Activated T-helper 9 cell treated with anti-CD3 and anti-CD28 coated beads, Interleukin-2, amount 50 U/mL, for 16 hours (primary cell): ENCODE measurements around the gene SCRN2.

Experiments used
- DNase-seq: peaks from one replicate; pipeline ENCODE4 v3.0.0-alpha.2; 2020; ENCODE audit warnings: low read depth

SCRN2 gene

GRCh38 chr17:47821031-47821423 is 20.0 kb downstream of the SCRN2 start:
- DNase-seq, result no peak

- DNase-seq, result no peak
Observed at GRCh38 chr17:47820033-47820789, 20.9 kb downstream of the SCRN2 start.

- DNase-seq, result no peak
Observed at GRCh38 chr17:47819475-47819874, 21.6 kb downstream of the SCRN2 start.

DNA sequence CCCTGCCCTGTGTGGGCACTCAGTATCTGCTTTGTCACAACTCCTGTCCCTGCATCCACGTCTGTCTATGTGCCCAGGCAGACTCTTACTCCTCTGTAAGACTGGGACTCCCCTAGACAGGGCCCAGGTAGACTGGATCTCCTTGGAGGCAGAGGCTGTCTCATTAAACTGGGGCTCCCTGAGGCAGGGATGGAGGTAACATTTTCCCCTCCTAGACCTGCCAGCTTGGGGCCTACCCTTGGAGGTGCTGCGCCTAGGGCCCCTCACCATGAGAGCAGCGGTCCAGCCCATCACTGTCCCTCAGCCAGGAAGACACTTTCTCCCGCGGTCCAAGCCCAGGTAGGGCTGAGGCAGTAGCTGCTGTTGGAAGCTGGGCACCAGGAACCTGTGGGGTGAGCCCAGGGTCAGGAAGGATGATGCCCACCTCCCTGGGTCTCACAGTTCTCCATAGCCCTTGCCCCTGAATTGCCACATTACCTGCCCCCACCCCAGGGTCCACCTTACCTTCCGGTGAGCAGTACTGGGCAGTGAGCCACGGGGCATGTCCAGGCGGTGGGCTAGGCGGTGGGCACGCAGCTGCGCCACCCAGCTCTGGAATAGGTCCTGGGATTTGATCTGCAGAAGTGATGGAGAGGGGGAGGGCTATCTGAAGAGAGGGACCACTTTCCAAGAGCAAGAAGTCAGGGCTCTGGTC is 22.9 kb downstream of the SCRN2 start:
- no peak for DNase-seq

DNA sequence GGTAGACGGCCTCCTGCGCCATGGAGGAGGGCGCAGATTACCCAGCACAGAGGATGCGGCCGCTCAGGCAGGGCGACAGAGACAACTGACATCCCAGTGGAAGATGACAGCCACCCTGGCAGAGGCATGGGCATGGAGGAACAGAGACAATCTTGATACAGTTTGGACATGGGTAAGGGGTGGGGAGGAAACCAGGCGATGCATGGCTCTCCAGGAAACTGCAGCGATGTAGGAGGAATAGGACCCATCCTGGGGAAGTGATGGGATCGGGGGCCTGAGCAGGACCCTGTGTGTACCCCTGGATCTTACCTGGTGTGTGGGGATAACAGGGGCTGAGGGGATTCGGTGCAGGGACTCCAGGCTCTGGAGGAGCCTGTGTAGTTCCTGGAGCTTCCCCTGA is 24.1 kb downstream of the SCRN2 start:
- DNase-seq, result no peak

GRCh38 chr17:47816111-47816735 is 24.9 kb downstream of the SCRN2 start:
- DNase-seq, result no peak

DNA sequence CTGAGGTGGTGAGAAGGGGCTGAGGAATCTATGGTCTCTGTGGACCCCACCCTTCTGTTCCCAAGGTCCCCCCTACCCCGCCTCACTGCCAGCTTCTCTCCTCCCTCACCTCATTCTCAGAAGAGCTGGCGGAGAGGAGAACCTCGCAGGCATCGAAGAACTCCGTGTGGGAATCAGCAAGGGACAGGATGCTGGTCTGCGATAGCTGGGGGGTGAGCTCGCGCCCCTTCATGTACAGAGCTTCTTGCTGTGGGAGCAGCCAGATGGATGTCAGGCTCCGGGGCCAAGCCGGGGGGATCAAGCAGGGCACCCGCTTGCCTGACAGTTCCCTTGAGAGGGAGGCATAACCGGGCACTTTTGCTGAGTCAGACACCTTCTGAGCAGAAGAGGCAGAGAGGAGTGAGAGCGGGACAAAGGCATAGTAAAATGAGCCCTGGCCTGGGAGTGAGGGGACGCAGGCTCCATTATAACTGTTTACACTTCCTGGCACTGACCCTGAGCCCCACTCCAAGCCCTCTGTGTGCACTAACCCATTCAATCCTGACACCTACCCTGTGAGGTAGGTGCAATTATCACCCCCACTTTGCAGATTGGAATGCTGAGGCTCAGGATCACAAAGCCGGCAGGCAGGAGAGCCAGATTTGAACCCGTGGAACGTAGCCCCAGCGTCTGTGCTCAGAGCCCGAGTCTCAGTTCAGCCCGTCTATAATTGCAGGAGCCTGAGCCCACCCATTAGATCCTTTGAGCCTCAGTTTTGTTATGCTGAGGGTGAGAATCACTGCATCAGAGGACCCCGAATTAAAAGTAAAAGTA is 25.8 kb downstream of the SCRN2 start:
- no peak for DNase-seq

DNA sequence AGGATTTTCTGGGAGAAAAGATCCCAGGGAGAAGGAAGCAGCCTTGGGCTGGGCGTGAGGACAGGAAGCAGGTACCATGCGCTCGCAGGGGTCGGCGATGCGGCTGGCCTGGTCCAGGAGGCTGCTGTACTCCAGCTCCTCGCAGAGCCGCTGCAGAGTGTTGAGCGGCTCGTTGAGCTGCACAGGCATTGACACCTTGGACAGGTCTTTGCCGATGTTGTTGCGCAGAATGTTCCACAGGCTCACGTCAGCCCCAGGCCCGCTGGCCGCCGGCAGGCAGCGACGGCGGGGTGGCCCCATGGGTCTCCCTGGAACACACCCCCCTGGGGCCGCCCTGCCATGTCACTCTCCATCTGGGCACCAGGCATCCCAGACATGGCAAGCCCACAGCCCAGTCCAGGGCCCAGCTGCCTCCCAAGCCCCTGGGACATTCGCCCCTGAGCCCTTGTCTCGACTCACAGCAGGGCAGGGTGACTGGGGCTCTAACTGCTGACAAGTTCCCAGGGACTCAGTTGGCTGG is 27.5 kb downstream of the SCRN2 start:
- no peak for DNase-seq

- DNase-seq, result no peak
Observed at GRCh38 chr17:47813077-47813476, 28.0 kb downstream of the SCRN2 start.

DNA sequence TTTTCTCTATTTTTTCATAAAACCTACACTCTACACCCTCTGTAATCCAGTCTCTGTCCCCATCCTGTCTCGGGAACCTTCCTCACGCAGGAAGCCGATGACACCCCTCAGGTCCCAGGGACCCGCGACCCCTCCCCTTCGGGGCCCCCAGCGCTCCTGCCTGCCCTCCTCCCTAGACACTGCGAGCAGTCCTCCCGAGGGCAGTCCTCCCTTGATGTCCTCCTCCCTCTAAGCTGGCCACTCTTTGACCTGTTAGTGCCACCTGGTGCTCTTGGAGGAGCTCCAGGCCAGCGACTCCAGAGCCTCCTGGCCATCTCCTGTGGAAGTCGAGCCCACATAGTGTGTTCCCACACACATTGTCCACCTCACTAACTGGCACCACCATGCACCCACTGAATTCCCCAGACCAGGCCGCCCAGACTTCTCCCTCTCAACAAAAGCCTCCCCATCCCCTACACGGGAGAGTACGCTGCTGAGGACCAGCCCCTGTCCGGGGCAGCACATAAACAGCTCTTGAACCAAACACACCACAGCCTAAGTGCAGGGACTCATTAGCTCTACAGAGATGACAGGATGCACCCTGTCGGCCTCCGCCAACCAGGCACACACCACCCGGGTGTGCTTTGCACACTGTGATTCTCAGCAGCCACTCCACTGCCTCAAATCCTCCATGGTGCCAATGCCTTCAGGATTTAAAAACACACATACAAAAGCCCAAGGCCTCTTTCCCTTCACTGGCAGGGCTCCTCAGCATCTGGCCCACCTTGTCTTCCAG is 28.7 kb downstream of the SCRN2 start:
- DNase-seq, result no peak

- DNase-seq, result no peak
Observed at GRCh38 chr17:47811709-47812108, 29.4 kb downstream of the SCRN2 start.

DNA sequence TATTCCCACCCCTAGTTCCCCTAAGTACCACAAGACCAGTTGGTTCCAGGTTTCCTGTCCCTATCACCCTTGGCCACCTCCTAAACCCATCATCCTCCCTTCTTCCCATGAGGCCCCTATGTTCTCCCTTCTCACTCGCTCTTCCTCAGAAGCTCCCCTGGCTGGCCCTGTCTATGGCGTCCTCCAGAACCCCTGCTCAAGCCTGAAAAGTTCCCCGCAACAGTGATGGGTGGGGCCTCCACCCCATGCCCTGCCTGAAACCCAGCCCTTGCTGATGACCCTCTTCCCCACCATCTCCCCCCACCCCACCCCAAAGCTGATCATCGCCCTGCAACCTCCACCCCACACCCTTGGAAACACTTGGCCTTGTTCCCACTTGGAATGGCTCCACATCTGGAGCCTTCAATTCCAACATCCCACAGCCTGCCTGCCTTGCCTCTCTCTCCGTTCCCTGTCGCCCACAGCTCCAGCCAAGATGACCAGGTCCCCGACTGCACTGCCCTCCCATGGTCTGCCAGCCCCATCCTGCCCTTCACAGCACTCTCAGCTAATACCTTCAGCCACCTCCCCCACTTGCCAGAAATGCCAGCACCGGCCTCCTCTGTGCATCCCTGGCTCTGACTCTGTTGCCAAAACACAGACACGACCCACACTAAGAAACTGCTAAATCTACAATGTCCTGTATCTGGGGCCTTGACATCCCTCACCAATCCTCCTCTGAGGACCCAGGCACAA is 30.0 kb downstream of the SCRN2 start:
- no peak for DNase-seq

DNA sequence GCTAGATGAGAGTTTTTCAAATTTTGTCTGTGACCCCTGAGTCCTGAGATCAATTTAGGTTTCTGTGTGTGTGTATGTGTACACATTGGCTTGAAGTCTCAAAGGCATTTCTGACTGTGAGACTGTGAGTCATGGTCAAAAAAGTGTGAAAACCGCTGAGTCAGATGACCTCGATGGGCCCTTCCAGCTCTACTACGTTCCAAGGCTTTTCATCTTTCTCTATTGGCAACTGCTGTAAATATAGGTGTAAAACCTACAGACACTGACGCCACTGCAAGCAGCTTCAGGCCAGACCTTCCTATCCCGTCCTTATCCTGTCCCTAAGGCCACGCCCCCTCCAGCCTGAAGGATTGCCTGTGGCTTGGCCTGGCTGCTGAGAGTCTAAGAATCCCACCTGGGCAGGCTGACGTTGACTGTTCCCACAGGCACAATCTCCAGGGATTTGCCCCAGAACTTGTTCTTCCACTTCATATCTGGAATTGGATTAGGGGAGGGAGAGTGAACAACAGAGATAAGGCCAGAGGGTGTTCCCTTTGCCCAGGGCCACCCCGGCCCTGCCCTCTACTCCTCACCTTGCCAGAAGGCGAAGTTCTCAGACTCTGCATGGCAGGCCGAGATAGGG is 30.8 kb downstream of the SCRN2 start:
- DNase-seq, result no peak

DNA sequence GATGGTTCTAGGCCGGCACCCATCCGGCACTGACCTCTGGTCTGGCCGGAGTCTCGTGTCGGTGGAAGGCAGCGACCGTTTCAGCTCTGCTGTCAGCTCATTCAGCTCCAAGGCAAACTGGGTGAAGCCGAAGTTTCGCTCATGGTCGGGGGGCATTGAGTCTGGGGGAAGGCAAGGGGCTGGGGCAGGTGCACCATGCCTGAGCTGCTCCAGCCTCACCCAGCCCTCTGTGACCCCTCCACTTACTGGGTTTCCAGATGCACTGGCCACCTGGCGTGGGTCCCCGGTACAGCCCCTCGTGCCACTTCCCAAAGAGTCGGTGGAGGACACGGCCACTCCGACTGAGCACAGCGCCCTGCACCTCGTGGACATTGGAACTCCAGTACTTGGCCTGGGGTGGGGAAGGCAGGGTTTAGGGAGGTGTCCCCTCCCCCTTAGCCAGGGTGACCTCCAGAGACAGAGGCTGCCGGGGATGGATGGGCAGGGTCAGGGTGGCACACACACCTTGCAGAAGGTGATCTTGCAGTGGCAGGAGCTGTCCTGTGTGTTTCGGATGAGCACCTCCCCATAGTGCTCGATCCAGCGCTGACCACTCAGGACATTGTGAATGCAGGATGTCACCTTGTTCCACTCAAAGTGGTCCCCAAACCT is 32.1 kb downstream of the SCRN2 start:
- DNase-seq, result no peak

DNA sequence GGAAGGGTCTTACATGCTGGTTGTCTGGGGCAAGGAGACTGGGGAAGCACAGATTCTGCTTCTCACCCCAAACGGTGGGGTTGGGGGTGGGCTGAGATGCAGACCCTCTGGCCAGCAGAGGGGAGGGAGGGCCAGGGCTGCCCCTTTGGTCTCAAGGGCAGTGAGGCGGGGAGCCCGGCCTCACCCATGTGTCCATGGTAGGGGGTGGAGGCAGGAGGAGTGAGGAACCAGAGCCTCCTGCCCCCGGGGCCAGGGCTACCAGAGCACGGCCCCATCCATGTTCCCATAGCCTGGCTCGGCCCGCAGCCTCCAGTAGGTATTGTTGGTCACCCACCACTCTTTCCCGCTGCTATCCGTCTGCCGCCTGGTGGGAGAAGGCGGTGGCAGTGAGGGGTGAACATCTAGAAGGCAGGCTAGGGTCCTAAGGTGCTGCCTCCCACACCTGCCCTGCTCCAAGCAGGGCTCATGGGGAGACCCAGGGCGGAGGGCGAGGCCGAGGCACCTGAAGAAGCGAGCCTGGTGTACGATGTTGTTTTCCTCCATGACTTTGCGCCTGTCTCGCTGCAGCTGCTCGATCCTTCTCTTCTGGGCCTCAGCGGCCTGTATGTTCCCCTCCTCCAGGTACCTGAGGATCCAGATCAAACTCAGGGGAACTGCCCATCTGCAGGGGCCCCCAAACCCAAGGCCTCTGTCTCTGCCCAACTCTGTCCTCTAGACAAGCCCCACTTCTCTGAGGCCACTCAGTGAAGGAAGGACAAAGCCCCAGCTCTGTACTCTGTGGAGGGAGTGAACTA is 32.8 kb downstream of the SCRN2 start:
- no peak for DNase-seq

GRCh38 chr17:47807421-47807820 is 33.7 kb downstream of the SCRN2 start:
- no peak for DNase-seq

DNA sequence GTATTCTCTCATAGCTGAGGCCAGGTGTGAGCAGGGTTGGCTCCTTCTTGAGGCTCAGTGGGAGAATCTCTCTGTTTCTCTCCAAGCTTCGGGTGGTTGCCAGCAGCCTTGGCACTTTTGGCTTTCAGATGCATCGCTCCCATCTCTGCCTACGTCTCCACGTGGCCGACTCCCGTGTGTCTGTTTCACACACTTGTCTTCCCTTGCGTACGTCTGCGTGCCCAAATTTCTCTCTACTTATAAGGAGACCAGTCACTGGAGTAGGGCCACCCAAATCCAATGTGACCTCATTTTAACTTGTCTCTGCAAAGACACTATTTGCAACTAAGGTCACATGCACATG is 34.2 kb downstream of the SCRN2 start:
- no peak for DNase-seq

- no peak for DNase-seq
Observed at GRCh38 chr17:47806026-47806912, 34.8 kb downstream of the SCRN2 start.
